Stimulated activated CD8-positive, alpha-beta memory T cell treated with anti-CD3 and anti-CD28 coated beads, Interleukin-15, amount 100 ng/mL, for 1 hour (primary cell): ENCODE measurements around the gene NPDC1.

Source experiments
- DNase-seq: peaks from one replicate; pipeline ENCODE4 v3.0.0-alpha.2; 2020; ENCODE audit warnings: low read depth

NPDC1 gene

GRCh38 chr9:137055385-137056364 lies 9.7 kb upstream of the NPDC1 start:
- no peak for DNase-seq

- no peak for DNase-seq
Measured at GRCh38 chr9:137054932-137055384, 9.0 kb upstream of the NPDC1 start.

- no peak for DNase-seq
Measured at GRCh38 chr9:137053944-137054931, 8.3 kb upstream of the NPDC1 start, which contains the start of gene ENTPD2. ENTPD2 (minus strand) TSS chr9:137054061; CDS start chr9:137053997, 64 bp downstream.

- DNase-seq, result no peak
Measured at GRCh38 chr9:137052998-137053943, 7.3 kb upstream of the NPDC1 start.

GRCh38 chr9:137052293-137052692 lies 6.3 kb upstream of the NPDC1 start:
- DNase-seq, result no peak

- no peak for DNase-seq
Measured at GRCh38 chr9:137051145-137051724, 5.3 kb upstream of the NPDC1 start.

GRCh38 chr9:137050570-137050969 lies 4.6 kb upstream of the NPDC1 start:
- no peak for DNase-seq

- DNase-seq, result no peak
Measured at GRCh38 chr9:137049544-137050449, 3.8 kb upstream of the NPDC1 start.

- no peak for DNase-seq
Measured at GRCh38 chr9:137048655-137049543, 2.9 kb upstream of the NPDC1 start.

- DNase-seq, result no peak
Measured at GRCh38 chr9:137045294-137046087, 486 bp downstream of the NPDC1 start.

- DNase-seq, result no peak
Measured at GRCh38 chr9:137044502-137045177, 1.3 kb downstream of the NPDC1 start.

- no peak for DNase-seq
Measured at GRCh38 chr9:137044037-137044436, 1.9 kb downstream of the NPDC1 start.

GRCh38 chr9:137042751-137043727 lies 2.9 kb downstream of the NPDC1 start:
- no peak for DNase-seq

GRCh38 chr9:137041124-137041523 lies 4.9 kb downstream of the NPDC1 start:
- no peak for DNase-seq

GRCh38 chr9:137040568-137040967 lies 5.4 kb downstream of the NPDC1 start:
- no peak for DNase-seq
